ENCODE measurements around the gene ITGB3BP.

Gene ITGB3BP

GRCh38 chr1:63407002-63407401 lies 116.0 kb downstream of the ITGB3BP start:
- no peak for DNase-seq (ENCODE audit: extremely low spot score)
- CTCF ChIA-PET = interaction anchor here (0.8 to 1.4 kb wide), 5 partner anchors 10 to 79 kb away, joined by 3 to 5 read pairs (median 3); no protein-coding TSS in a partner anchor
- POLR2A ChIA-PET = no interaction called here
- no peak for TF ChIP-seq CTCF (IDR thresholded peaks at IDR 0.05; ENCODE audit: control extremely low read depth, extremely low read depth, low read depth, missing control alignments)

- CTCF ChIA-PET = interaction anchor here (1.0 to 1.6 kb wide), 4 partner anchors 14 to 162 kb away, joined by 3 read pairs; no protein-coding TSS in a partner anchor
Observed at GRCh38 chr1:63405987-63406386, 117.0 kb downstream of the ITGB3BP start.

GRCh38 chr1:63405021-63405420 lies 118.0 kb downstream of the ITGB3BP start:
- TF ChIP-seq CTCF (IDR thresholded peaks at IDR 0.05; ENCODE audit: control extremely low read depth, extremely low read depth, low read depth, missing control alignments) = no peak
- no peak for DNase-seq (ENCODE audit: extremely low spot score)
- CTCF ChIA-PET = interaction anchor here (1.0 to 1.6 kb wide), 8 partner anchors 8 to 163 kb away, joined by 3 to 6 read pairs (median 4); no protein-coding TSS in a partner anchor
- POLR2A ChIA-PET = no interaction called here

More at GRCh38 chr1:63405987-63406386, 117.0 kb downstream of the ITGB3BP start:
- DNase-seq (ENCODE audit: extremely low spot score) = no peak
- POLR2A ChIA-PET = no interaction called here
- TF ChIP-seq CTCF (IDR thresholded peaks at IDR 0.05; ENCODE audit: control extremely low read depth, extremely low read depth, low read depth, missing control alignments) = no peak

GRCh38 chr1:63403386-63403785 lies 119.6 kb downstream of the ITGB3BP start:
- CTCF ChIA-PET = interaction anchor here (1.8 kb wide), 1 partner anchor 9 kb away, joined by 6 read pairs; no protein-coding TSS in a partner anchor
- DNase-seq (ENCODE audit: extremely low spot score) = no peak
- POLR2A ChIA-PET = no interaction called here
- TF ChIP-seq CTCF (IDR thresholded peaks at IDR 0.05; ENCODE audit: control extremely low read depth, extremely low read depth, low read depth, missing control alignments) = no peak

- no peak for TF ChIP-seq CTCF (IDR thresholded peaks at IDR 0.05; ENCODE audit: control extremely low read depth, extremely low read depth, low read depth, missing control alignments)
- DNase-seq (ENCODE audit: extremely low spot score) = no peak
- ChIA-PET CTCF (no interaction called here), POLR2A (no interaction called here)
Observed at GRCh38 chr1:63401945-63402344, 121.1 kb downstream of the ITGB3BP start.

All from GM10248 (cell line).